NCI-H226 (cell line): ENCODE data around the gene PGC.
A peak's percentile ranks its signal among the peaks of the same experiment; 100 is the strongest.

Experiments
- DNase-seq: peaks from one replicate; pipeline ENCODE4 v3.0.0-alpha.2; 2015

PGC gene

GRCh38 chr6:41711323-41712038, 35.7 kb downstream of the PGC start:
- DNase-seq, result no peak

DNA sequence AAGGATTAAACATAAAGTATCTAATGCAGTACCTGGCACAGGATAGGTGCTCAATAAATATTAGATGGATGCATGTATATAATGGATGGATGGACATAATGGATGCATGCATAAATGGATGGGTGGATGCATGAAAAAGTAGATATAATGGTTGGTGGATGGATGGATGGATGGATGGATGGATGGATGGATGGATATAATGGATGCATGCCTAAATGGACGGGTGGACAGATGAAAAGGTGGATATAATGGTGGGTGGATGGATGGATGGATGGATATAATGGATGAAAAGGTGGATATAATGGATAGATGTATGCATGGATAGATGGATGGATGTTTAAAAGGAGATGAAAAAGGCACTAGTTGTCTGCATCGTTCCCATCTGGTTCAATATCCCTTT, 37.8 kb downstream of the PGC start:
- no peak for DNase-seq

DNA sequence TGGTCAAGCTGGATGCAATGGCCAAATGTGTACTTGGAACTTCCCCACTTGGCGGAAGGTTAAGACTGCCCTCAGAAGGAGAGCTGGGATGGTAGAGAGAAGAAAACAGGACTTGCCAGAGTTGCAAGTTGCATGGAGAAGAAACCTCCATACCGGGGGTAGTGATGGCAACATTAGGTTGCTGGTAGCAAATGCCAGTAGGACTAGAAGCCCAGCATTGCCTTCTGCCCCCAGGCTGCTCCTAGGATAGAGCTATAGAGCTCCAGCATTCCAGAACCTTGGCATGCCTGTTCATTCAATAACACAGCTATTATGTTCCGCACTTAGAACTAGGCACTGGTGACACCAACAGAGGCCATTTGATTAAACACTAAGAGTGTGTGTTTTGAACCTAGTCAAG, 38.3 kb downstream of the PGC start:
- no peak for DNase-seq

- no peak for DNase-seq
These were observed 39.5 kb downstream of the PGC start for GRCh38 chr6:41707565-41708200.

- DNase-seq, result peak; percentile 45
These were observed 40.2 kb downstream of the PGC start for GRCh38 chr6:41706876-41707564.

DNA sequence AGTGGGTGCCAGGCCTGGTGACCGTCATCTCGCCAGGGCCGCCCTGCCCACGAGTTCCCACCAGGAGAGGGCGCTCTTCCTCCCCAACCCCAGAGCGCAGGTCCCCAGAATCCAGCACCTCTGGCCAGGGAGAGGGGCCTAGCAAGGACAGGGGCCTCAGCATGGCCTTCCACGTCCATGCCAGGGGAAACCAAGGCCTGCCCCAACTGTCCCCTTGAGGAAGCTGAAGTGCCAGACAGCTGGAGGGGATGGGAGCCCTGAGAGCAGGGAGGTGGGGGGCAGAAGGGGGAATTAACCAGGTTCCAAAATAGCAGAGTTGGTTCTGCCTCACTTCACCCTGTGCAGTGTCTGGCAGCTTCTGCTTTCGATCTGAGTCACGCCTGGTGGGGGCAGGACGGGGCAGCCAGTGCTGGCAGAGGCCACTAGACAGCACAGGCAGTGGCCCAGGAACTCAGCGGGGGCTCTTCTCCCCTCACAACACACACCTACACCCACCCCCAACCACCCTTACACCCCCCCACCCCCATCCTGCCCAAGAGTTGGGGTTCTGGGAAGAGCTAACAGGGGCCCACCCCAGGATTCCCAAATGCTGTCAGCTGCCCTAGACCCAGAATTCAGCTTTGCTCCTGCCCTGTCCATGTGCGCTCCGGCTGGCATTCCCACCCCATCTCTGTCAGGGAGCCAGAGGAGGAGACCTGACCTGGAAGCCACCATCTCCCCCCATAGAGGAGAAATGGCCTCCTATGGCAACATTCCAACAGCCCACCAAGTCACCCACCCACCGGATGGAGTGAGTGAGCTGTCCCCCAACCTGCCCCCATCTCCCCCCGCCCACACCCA, 41.0 kb downstream of the PGC start:
- DNase-seq, result peak; percentile 47

DNA sequence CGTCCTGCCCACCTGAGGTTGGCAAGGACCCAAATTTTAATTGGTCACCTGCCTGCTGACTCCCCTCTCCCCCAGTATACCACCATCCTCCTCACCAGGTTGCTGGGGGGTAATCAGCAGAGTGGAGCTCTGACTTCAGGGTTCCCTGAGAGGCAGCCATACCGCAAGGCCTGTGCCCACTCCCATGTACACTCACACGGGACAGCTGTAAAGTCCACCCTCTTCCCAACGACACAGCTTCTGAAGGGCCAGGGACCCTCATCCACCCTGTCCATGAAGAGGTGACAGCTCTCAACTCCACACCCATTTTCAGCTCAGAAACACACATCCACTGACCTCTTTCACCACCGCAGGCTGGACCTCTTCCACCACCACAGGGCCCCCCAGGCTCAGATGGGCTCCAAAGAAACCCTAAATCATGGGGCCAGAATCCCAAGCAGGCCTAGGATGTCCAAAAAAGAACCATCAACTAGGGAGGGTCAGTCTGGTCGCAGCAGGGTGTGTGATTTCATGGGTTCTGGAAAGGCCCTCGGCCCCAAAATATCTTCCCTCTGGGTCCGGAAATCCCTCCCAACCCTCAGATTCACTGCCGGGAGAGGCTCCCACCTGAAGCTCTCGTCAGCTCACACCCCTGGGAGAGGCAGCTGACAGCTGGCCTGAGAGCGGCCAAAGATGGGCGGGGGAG, 41.7 kb downstream of the PGC start:
- no peak for DNase-seq

DNA sequence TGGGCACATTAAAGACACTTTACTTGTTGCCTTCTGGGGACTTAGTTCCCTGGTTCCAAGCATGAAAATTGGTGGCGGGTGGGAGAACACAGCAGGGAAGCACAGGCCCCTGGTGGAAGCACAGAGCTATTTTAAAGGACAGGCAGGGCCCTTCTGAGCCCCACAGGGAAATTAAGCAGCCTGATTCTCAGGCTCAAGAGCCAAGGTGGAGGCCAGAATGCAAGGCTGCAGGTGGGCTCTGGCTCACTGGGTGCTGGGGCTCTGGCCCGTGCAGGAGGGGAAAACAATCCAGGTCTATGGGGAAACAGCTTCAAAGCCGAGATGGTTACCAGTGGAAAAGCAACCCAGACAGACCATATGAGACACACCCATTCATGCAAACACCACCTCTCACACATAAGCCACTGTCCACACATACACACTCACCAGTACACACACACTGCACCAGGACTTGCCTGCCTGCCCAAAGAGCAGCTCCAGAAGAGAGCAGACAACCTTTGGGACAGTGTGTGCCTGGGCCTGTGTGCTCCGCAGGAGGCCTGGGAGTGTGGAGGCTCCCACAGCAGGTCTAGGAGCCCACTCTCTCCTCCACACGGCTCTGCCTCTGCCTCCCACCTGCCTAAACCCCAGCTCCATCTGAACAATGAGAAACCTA, 42.4 kb downstream of the PGC start:
- no peak for DNase-seq

DNA sequence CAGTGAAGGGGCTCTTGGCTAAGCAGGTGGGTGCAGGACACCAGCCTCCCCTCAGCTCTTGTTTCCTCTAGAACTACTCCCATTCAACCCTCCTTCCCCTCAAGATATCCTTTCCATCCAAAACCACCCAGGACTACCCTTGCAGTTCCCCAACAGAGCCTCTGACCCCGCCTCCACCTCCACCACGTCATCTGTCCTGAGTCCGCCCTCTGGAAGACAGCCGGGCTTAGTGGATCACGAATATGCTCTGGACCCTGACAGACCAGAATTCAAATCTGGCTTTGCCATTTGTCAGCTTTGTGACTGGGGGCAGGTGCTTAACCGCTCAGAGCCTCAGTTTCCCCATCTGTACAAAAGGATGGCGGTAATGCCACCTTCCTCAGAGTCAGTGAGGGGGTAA, 43.2 kb downstream of the PGC start:
- no peak for DNase-seq

- no peak for DNase-seq
These were observed 44.3 kb downstream of the PGC start for GRCh38 chr6:41702771-41703494.

DNA sequence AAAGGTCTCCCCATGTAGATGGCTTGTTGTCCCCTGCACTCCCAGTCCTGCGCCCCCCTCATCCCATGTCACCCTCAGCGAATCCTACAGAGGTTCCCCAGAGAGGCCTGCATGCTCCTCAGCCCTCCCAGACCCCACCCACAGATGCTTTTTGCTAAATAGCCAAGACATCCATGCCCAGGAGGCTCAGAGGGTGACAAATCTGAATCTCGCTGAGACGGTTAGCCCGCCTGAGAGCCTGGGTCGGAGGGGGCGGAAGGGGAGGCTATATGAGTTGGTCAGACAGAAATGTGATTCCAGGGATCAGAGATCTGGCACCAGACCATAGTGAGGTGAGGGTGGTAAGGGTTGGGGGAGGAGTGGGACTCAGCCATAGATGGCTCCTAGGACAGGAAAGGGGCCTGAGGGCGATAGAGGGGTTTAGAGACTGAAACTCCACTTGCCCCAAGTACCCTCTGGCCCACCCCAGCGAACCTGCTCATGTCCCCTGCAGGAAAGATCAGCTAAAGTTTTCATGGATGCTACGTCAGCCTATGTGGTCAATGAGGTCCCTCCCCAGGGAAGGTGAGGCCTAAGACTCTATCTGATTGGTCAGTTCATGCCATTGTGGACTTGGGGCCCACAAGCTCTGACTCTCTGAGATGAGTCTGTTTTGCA, 45.0 kb downstream of the PGC start:
- no peak for DNase-seq

DNA sequence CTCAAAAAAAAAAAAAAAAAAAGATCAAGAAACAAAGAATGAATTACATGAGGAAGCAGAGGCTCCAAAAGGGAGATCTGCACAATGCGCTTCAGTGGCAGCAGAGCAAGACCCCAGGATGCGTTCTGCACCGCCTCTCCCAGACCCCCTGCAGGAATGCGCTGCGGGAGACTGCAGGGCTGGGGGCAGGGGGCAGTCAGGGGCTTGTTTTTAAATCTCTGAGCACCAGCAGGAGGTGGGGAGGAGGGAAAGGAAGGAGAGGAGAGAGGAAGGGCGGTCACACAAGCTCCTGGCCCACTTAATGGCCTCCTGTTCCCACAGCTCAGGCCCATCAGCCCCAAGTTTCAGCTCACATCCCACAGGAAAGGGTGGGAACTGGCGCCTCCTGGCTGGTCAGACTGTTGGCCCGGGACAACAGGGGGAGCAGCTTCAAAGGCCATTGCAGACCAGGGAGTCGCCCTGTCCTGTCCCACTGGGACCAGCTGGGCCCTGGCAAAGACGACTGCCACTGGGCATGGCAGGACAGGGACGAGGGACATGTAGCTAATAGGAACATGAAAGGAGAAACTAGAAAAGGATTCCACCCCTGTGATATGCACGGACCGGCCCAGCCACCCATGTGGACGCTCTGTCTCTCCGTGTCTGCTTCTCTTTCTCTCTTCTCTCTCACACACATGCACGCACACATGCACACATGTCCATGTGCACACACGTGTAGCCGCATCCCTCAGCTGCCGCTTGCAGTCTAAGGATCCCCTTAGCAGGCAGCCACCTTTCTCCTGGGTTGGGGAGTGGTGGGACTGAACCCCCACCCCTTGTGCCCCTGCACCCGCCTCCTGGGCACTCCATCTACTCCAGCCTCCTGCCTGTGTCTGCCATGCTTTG, 46.5 kb downstream of the PGC start:
- no peak for DNase-seq

GRCh38 chr6:41699063-41699462, 48.1 kb downstream of the PGC start:
- DNase-seq, result no peak

GRCh38 chr6:41697861-41698781, 49.1 kb downstream of the PGC start:
- peak; percentile 26 for DNase-seq

DNA sequence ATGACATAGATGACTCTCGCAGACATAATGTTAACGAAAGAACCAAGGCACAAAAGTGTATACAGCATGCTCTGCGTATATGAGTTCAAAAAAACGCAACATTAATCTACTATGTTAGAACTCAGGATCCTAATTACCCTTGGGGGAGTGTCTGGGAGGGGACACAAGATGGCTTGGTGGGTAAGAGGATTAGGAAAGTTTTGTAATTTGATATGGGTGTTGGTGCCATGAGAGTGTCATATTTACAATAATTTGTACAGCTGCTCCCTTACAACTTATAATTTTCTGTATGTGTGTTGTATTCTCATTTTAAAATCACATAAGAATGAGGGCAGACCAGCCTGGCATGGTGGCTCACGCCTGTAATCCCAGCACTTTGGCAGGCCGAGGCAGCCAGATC, 50.4 kb downstream of the PGC start:
- no peak for DNase-seq

- DNase-seq, result no peak
These were observed 51.4 kb downstream of the PGC start for GRCh38 chr6:41695825-41696224.

GRCh38 chr6:41694815-41695526, 52.2 kb downstream of the PGC start:
- no peak for DNase-seq
